Immature natural killer cell (primary cell): Measurements from ENCODE around the gene GSG1L. TPM values are rescaled to one million over a fixed set of nuclear protein-coding genes. Genes with fewer than 3 reads are reported as not detected.

Experiments
- DNase-seq, 3 donors: peaks; one replicate each; pipeline ENCODE4 v3.0.0; 2022; ENCODE audit warnings: mixed read lengths in 1 of 3
- H3K27ac Mint-ChIP-seq, 6 donors: one replicate each; pipeline ENCODE4 v1.8.0; 2020; ENCODE audit warnings: mixed read lengths in 6 of 6, mild to moderate bottlenecking in 5 of 6, inconsistent platforms in 4 of 6, moderate library complexity in 3 of 6
- H3K27me3 Mint-ChIP-seq, 3 donors: one replicate each; pipeline ENCODE4 v1.8.0; 2020 to 2021; ENCODE audit warnings: low read depth in 3 of 3, mild to moderate bottlenecking in 3 of 3, mixed read lengths in 3 of 3, moderate library complexity in 3 of 3, inconsistent platforms in 1 of 3
- H3K36me3 Mint-ChIP-seq, 3 donors: one replicate each; pipeline ENCODE4 v1.8.0; 2020; ENCODE audit warnings: mixed read lengths in 3 of 3, inconsistent platforms in 2 of 3, mild to moderate bottlenecking in 2 of 3
- H3K4me1 Mint-ChIP-seq, 2 donors: one replicate each; pipeline ENCODE4 v1.8.0; 2020; ENCODE audit warnings: inconsistent platforms in 2 of 2, mild to moderate bottlenecking in 2 of 2, mixed read lengths in 2 of 2, moderate library complexity in 1 of 2
- H3K4me3 Mint-ChIP-seq, 5 donors: one replicate each; pipeline ENCODE4 v1.8.0; 2020; ENCODE audit warnings: mild to moderate bottlenecking in 5 of 5, mixed read lengths in 5 of 5, inconsistent platforms in 3 of 5, moderate library complexity in 3 of 5
- H3K9me3 Mint-ChIP-seq, 6 donors: one replicate each; pipeline ENCODE4 v1.8.0; 2020; ENCODE audit warnings: mild to moderate bottlenecking in 6 of 6, mixed read lengths in 6 of 6, inconsistent platforms in 4 of 6, moderate library complexity in 3 of 6
- polyA plus RNA-seq, 3 donors: library from polyadenylated mRNA; unstranded; fragments of 300-500 nt; fragmentation: Illumina TruSeq; gene quantifications; one replicate each; pipeline ENCODE4 v1.2.3, GENCODE V29; 2021

Gene GSG1L
- polyA plus RNA-seq, 3 donors from 2014 or later, result not detected

- H3K4me1 Mint-ChIP-seq, result no peaks in the 10 kb centered on the region
- DNase-seq, result no peak
- no peak overlapping the region for H3K27ac Mint-ChIP-seq
- peaks cover 8 to 30% (median 14%) of the 10 kb centered on the region in 3 donors for H3K27me3 Mint-ChIP-seq
- no peaks in the 10 kb centered on the region for H3K9me3 Mint-ChIP-seq
- H3K4me3 Mint-ChIP-seq, result no peak overlapping the region
- no peaks in the 10 kb centered on the region for H3K36me3 Mint-ChIP-seq
These were observed 1.3 kb upstream of the GSG1L start for GRCh38 chr16:28064706-28065249.

GRCh38 chr16:28064150-28064549, 636 bp upstream of the GSG1L start:
- no peak for DNase-seq
- Mint-ChIP-seq H3K4me3 (no peak overlapping the region), H3K27ac (no peak overlapping the region), H3K9me3 (no peaks in the 10 kb centered on the region), H3K4me1 (no peaks in the 10 kb centered on the region), H3K27me3 (peaks cover 11 to 32% (median 14%) of the 10 kb centered on the region in 3 donors), H3K36me3 (no peaks in the 10 kb centered on the region)

GRCh38 chr16:28062847-28063521, 530 bp downstream of the GSG1L start:
- DNase-seq, result no peak
- H3K36me3 Mint-ChIP-seq, result no peaks in the 10 kb centered on the region
- H3K27ac Mint-ChIP-seq, result no peak overlapping the region
- no peaks in the 10 kb centered on the region for H3K9me3 Mint-ChIP-seq
- no peak overlapping the region for H3K4me3 Mint-ChIP-seq
- H3K4me1 Mint-ChIP-seq, result no peaks in the 10 kb centered on the region
- H3K27me3 Mint-ChIP-seq, result peaks cover 11 to 42% (median 16%) of the 10 kb centered on the region in 3 donors

- no peak overlapping the region for H3K4me3 Mint-ChIP-seq
- no peaks in the 10 kb centered on the region for H3K36me3 Mint-ChIP-seq
- DNase-seq, result no peak
- H3K27ac Mint-ChIP-seq, result no peak overlapping the region
- H3K9me3 Mint-ChIP-seq, result no peaks in the 10 kb centered on the region
- H3K4me1 Mint-ChIP-seq, result no peaks in the 10 kb centered on the region
- peaks cover 11 to 42% (median 14%) of the 10 kb centered on the region in 3 donors for H3K27me3 Mint-ChIP-seq
These were observed 1.2 kb downstream of the GSG1L start for GRCh38 chr16:28062261-28062846.

- H3K27me3 Mint-ChIP-seq, result peaks cover 9 to 39% (median 12%) of the 10 kb centered on the region in 3 donors
- no peak overlapping the region for H3K27ac Mint-ChIP-seq
- DNase-seq, result no peak
- no peaks in the 10 kb centered on the region for H3K9me3 Mint-ChIP-seq
- peak overlapping the region in 1 of 5 donors; percentile 30 for H3K4me3 Mint-ChIP-seq
- H3K36me3 Mint-ChIP-seq, result no peaks in the 10 kb centered on the region
- no peaks in the 10 kb centered on the region for H3K4me1 Mint-ChIP-seq
These were observed 2.0 kb downstream of the GSG1L start for GRCh38 chr16:28061352-28062101.

- H3K27me3 Mint-ChIP-seq, result peaks cover 6 to 33% (median 12%) of the 10 kb centered on the region in 3 donors
- no peaks in the 10 kb centered on the region for H3K36me3 Mint-ChIP-seq
- no peaks in the 10 kb centered on the region for H3K9me3 Mint-ChIP-seq
- H3K4me3 Mint-ChIP-seq, result peak overlapping the region in 1 of 5 donors; percentile 17
- H3K4me1 Mint-ChIP-seq, result no peaks in the 10 kb centered on the region
- peak overlapping the region in 1 of 6 donors; percentile 21 for H3K27ac Mint-ChIP-seq
- no peak for DNase-seq
These were observed 3.5 kb downstream of the GSG1L start for GRCh38 chr16:28059841-28060575.

GRCh38 chr16:28058839-28059589, 4.5 kb downstream of the GSG1L start:
- Mint-ChIP-seq H3K27ac (no peak overlapping the region), H3K27me3 (peaks cover 3 to 26% (median 11%) of the 10 kb centered on the region in 3 donors), H3K36me3 (no peaks in the 10 kb centered on the region), H3K4me3 (no peak overlapping the region), H3K4me1 (no peaks in the 10 kb centered on the region), H3K9me3 (no peaks in the 10 kb centered on the region)
- DNase-seq, result no peak

- H3K9me3 Mint-ChIP-seq, result no peaks in the 10 kb centered on the region
- H3K27me3 Mint-ChIP-seq, result peaks cover 3 to 25% (median 11%) of the 10 kb centered on the region in 3 donors
- no peak for DNase-seq
- H3K4me3 Mint-ChIP-seq, result no peak overlapping the region
- no peaks in the 10 kb centered on the region for H3K4me1 Mint-ChIP-seq
- H3K27ac Mint-ChIP-seq, result no peak overlapping the region
- H3K36me3 Mint-ChIP-seq, result no peaks in the 10 kb centered on the region
These were observed 5.6 kb downstream of the GSG1L start for GRCh38 chr16:28057949-28058348.

- peaks cover 0 to 4% (median 1%) of the 10 kb centered on the region in 3 donors for H3K27me3 Mint-ChIP-seq
- peaks cover 0 to 3% (median 0%) of the 10 kb centered on the region in 3 donors for H3K36me3 Mint-ChIP-seq
- DNase-seq, result no peak
- H3K4me3 Mint-ChIP-seq, result no peak overlapping the region
- H3K4me1 Mint-ChIP-seq, result no peaks in the 10 kb centered on the region
- H3K27ac Mint-ChIP-seq, result no peak overlapping the region
- peaks cover 0 to 5% (median 3%) of the 10 kb centered on the region in 6 donors for H3K9me3 Mint-ChIP-seq
These were observed 10.1 kb downstream of the GSG1L start for GRCh38 chr16:28053461-28053860.

GRCh38 chr16:28052274-28053128, 11.0 kb downstream of the GSG1L start:
- Mint-ChIP-seq H3K27me3 (peaks cover 0 to 1% (median 0%) of the 10 kb centered on the region in 3 donors), H3K27ac (no peak overlapping the region), H3K36me3 (peaks cover 0 to 3% (median 0%) of the 10 kb centered on the region in 3 donors), H3K9me3 (peaks cover 0 to 8% (median 3%) of the 10 kb centered on the region in 6 donors), H3K4me1 (no peaks in the 10 kb centered on the region), H3K4me3 (no peak overlapping the region)
- DNase-seq, result no peak

- Mint-ChIP-seq H3K27ac (no peak overlapping the region), H3K9me3 (peaks cover 0 to 11% (median 4%) of the 10 kb centered on the region in 6 donors), H3K4me1 (no peaks in the 10 kb centered on the region), H3K27me3 (peaks cover 0 to 4% (median 2%) of the 10 kb centered on the region in 3 donors), H3K4me3 (no peak overlapping the region), H3K36me3 (peaks cover 0 to 7% (median 0%) of the 10 kb centered on the region in 3 donors)
- no peak for DNase-seq
These were observed 12.0 kb downstream of the GSG1L start for GRCh38 chr16:28051486-28051885.

GRCh38 chr16:28042811-28043210, 20.7 kb downstream of the GSG1L start:
- H3K27ac Mint-ChIP-seq, result no peak overlapping the region
- DNase-seq, result no peak
- H3K4me3 Mint-ChIP-seq, result no peak overlapping the region
- no peaks in the 10 kb centered on the region for H3K4me1 Mint-ChIP-seq
- peaks cover 0 to 5% (median 1%) of the 10 kb centered on the region in 6 donors for H3K9me3 Mint-ChIP-seq
- peaks cover 2 to 5% (median 2%) of the 10 kb centered on the region in 3 donors for H3K27me3 Mint-ChIP-seq
- H3K36me3 Mint-ChIP-seq, result peaks cover 0 to 4% (median 0%) of the 10 kb centered on the region in 3 donors
